Cardiac muscle cell (in vitro differentiated cells and primary cell): ENCODE data around the gene COL4A4. TPM values are rescaled to one million over a fixed set of nuclear protein-coding genes. Genes with fewer than 3 reads are reported as not detected.

ENCODE experiments used
- DNase-seq, 2 donors: peaks; one replicate each; pipeline versions ENCODE4 v3.0.0 to v3.0.0-alpha.2; 2010 to 2017; ENCODE audit warnings: low read depth in 1 of 2, low spot score in 1 of 2
- H3K27ac ChIP-seq: fragments of 200-600 bp; sonication (generic); 2 replicates; pipeline ENCODE4 v1.5.1; 2016
- H3K27me3 ChIP-seq: fragments of 200-600 bp; sonication (generic); 2 replicates; pipeline ENCODE4 v1.6.0; 2016; ENCODE audit warnings: control low read depth
- H3K36me3 ChIP-seq: fragments of 200-600 bp; sonication (generic); 2 replicates; pipeline ENCODE4 v1.5.1; 2016; ENCODE audit warnings: control low read depth
- H3K4me1 ChIP-seq: fragments of 200-600 bp; sonication (generic); 2 replicates; pipeline ENCODE4 v1.8.1; 2017; ENCODE audit warnings: low read depth, mild to moderate bottlenecking, mixed run types
- H3K4me3 ChIP-seq: fragments of 200-600 bp; sonication (generic); 2 replicates; pipeline ENCODE4 v1.5.1; 2016; ENCODE audit warnings: mild to moderate bottlenecking
- H3K9me3 ChIP-seq: fragments of 200-600 bp; sonication (generic); 2 replicates; pipeline ENCODE4 v1.5.1; 2017; ENCODE audit warnings: low read depth, mild to moderate bottlenecking, control low read depth
- polyA plus RNA-seq: library from polyadenylated mRNA; unstranded; fragments of >200 nt; fragmentation: Nextera tagmentation; extraction: Ambion mirVana; gene quantifications from 2 replicates; pipeline ENCODE4 v1.2.1, GENCODE V29; 2016
- total RNA-seq: library from RNA; depleted of rRNA; stranded (reverse); fragments of >200 nt; gene quantifications from 2 replicates; pipeline ENCODE4 v1.2.3, GENCODE V29; 2016
- TF ChIP-seq, protein P1 (sequence below): IDR thresholded peaks from 2 replicates; pipeline ENCODE4 v1.5.1; 2012; ENCODE audit warnings: low read depth, mild to moderate bottlenecking, low read length

The COL4A4 gene
- total and polyA plus RNA-seq, 2 experiments from 2014 or later: 0.07 to 0.15 TPM

GRCh38 chr2:227186751-227187150, 22.7 kb upstream of the COL4A4 start:
- Histone ChIP-seq H3K36me3 (no peaks in the 10 kb centered on the region), H3K27ac (no peak overlapping the region), H3K27me3 (no peaks in the 10 kb centered on the region), H3K9me3 (no peaks in the 10 kb centered on the region), H3K4me3 (no peak overlapping the region), H3K4me1 (peaks cover 21% of the 10 kb centered on the region)
- TF ChIP-seq, protein P1, sequence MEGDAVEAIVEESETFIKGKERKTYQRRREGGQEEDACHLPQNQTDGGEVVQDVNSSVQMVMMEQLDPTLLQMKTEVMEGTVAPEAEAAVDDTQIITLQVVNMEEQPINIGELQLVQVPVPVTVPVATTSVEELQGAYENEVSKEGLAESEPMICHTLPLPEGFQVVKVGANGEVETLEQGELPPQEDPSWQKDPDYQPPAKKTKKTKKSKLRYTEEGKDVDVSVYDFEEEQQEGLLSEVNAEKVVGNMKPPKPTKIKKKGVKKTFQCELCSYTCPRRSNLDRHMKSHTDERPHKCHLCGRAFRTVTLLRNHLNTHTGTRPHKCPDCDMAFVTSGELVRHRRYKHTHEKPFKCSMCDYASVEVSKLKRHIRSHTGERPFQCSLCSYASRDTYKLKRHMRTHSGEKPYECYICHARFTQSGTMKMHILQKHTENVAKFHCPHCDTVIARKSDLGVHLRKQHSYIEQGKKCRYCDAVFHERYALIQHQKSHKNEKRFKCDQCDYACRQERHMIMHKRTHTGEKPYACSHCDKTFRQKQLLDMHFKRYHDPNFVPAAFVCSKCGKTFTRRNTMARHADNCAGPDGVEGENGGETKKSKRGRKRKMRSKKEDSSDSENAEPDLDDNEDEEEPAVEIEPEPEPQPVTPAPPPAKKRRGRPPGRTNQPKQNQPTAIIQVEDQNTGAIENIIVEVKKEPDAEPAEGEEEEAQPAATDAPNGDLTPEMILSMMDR: no peak
- peak in 1 of 2 donors; percentile 55 for DNase-seq

DNA sequence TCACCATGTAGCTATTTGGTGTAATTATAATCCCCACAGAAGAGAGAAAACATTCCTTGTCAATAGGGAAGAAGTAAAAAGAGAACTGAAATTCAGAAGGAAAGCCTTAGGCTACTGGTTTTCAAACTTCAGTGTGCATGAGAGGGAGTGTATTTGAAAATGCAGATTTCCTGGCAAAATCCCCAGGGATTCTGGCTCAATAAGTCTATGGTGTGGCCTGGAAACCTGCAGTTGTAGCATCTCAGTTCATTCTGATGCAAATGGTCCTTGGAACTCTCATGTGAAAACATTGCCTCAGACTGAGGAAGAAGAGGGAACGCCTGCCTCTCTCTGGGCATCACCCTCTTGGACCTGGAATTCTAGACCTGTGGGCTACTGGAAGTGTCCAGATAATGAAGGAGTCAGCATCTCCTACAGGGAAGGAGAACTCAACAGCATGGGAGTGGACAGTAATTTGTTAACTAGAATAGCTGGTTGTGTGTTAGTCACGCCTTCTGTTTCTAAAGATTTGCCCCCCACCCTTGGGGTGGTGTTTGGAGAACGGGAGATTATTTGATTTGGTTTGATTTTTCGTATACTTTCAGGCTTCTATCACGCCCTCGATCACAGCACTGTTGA, 21.7 kb upstream of the COL4A4 start:
- TF ChIP-seq, protein P1: no peak
- Histone ChIP-seq H3K27me3 (no peaks in the 10 kb centered on the region), H3K36me3 (no peaks in the 10 kb centered on the region), H3K4me3 (no peak overlapping the region), H3K27ac (no peak overlapping the region), H3K9me3 (no peaks in the 10 kb centered on the region), H3K4me1 (peaks cover 21% of the 10 kb centered on the region)
- no peak for DNase-seq

DNA sequence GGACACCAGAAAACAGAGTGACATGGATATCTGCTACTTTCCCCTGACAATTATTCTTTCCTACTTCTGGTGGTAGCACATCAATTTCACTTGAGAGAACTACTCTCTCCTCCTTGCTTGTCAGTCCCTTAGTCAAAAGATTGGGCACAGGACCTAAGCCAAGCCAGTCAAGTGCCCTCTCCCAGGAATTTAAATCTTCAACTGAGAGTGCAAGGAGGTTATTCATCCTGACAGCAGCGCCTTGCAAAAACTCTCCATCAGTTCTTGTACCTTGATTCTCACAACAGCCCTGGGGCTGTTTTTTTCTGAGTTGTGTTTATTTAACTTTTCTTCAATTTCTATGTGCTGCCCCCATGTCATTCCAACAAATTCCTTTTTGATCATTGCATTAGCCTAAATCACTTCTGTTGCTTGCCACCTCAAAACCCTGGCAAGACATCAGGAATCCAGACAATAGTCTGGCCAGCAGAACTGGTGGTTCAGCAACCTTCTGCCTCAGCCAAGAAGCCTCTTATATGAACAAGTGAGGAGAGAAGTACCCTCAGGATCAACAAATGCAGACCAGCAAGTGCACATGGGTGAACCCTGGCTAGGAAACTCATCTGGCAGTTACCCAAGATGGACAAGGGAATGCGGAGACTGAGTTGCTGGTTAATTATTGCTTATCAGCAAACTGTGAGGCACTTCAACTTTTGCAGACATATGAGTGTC, 19.8 kb upstream of the COL4A4 start:
- H3K4me1 ChIP-seq: peaks cover 12% of the 10 kb centered on the region
- no peaks in the 10 kb centered on the region for H3K36me3 ChIP-seq
- no peak overlapping the region for H3K27ac ChIP-seq
- peak in 1 of 2 donors; percentile 6 for DNase-seq
- H3K4me3 ChIP-seq: no peak overlapping the region
- TF ChIP-seq, protein P1: no peak
- no peaks in the 10 kb centered on the region for H3K9me3 ChIP-seq
- H3K27me3 ChIP-seq: no peaks in the 10 kb centered on the region

- Histone ChIP-seq H3K36me3 (no peaks in the 10 kb centered on the region), H3K9me3 (no peaks in the 10 kb centered on the region), H3K27ac (no peak overlapping the region), H3K4me1 (peaks cover 3% of the 10 kb centered on the region), H3K27me3 (no peaks in the 10 kb centered on the region), H3K4me3 (no peak overlapping the region)
- TF ChIP-seq, protein P1: no peak
- no peak for DNase-seq
These were observed 18.8 kb upstream of the COL4A4 start for GRCh38 chr2:227182765-227183164.

GRCh38 chr2:227180770-227181169, 16.8 kb upstream of the COL4A4 start:
- Histone ChIP-seq H3K4me3 (no peak overlapping the region), H3K9me3 (no peaks in the 10 kb centered on the region)

More at GRCh38 chr2:227180770-227181169, 16.8 kb upstream of the COL4A4 start:
- DNase-seq: no peak
- Histone ChIP-seq H3K27me3 (no peaks in the 10 kb centered on the region), H3K27ac (no peak overlapping the region), H3K4me1 (no peaks in the 10 kb centered on the region), H3K36me3 (no peaks in the 10 kb centered on the region)
- TF ChIP-seq, protein P1: no peak
